ENCODE data around the gene FOXC1. TPM values are rescaled to one million over a fixed set of nuclear protein-coding genes. Genes with fewer than 3 reads are reported as not detected.

Gene FOXC1
- total RNA-seq, 2 donors from 2014 or later, result 7.1 to 10.1 TPM

DNA sequence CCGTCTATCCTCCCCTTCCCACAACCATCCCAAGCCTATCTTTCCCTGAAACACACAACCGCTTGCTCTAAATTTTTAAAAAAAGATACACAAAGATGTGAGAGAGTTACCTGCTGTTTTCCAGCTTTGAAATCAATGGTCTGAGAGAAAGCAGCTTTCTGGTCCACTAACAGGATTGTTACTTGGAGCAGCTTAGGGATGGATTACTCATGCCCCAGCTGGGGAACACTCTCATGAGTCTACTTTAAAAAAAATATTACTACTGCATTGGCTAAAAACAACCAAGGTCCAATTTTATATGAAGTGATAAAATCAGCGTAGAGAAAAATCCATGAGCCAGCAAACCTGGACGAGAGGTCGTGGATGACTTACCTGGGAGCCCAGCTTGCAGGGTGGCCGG, 29.6 kb upstream of the FOXC1 start:
- TF ChIP-seq, protein P1, sequence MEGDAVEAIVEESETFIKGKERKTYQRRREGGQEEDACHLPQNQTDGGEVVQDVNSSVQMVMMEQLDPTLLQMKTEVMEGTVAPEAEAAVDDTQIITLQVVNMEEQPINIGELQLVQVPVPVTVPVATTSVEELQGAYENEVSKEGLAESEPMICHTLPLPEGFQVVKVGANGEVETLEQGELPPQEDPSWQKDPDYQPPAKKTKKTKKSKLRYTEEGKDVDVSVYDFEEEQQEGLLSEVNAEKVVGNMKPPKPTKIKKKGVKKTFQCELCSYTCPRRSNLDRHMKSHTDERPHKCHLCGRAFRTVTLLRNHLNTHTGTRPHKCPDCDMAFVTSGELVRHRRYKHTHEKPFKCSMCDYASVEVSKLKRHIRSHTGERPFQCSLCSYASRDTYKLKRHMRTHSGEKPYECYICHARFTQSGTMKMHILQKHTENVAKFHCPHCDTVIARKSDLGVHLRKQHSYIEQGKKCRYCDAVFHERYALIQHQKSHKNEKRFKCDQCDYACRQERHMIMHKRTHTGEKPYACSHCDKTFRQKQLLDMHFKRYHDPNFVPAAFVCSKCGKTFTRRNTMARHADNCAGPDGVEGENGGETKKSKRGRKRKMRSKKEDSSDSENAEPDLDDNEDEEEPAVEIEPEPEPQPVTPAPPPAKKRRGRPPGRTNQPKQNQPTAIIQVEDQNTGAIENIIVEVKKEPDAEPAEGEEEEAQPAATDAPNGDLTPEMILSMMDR (conservative IDR thresholded peaks at IDR 0.05), result no peak
- no peak overlapping the region for H3K4me3 Mint-ChIP-seq
- no peaks in the 10 kb centered on the region for H3K36me3 ChIP-seq (ENCODE audit: control insufficient read depth, insufficient read depth, low read length)

GRCh38 chr6:1580585-1580984, 29.1 kb upstream of the FOXC1 start:
- Histone ChIP-seq H3K36me3 (ENCODE audit: control insufficient read depth, insufficient read depth, low read length) (no peaks in the 10 kb centered on the region), H3K4me1 (ENCODE audit: control insufficient read depth, insufficient read depth, low read length) (peaks cover 6% of the 10 kb centered on the region), H3K4me3 (ENCODE audit: low read length) (no peak overlapping the region), H3K27ac (ENCODE audit: low read depth, low read length) (no peak overlapping the region), H3K9me3 (ENCODE audit: control insufficient read depth, low read length) (peaks cover 6% of the 10 kb centered on the region), H3K27me3 (ENCODE audit: control insufficient read depth, insufficient read depth, low read length, poor library complexity, severe bottlenecking) (no peaks in the 10 kb centered on the region), H3K9ac (ENCODE audit: extremely low read depth, low read length, poor library complexity, severe bottlenecking) (no peak overlapping the region)
- DNase-seq, result no peak
- Mint-ChIP-seq H3K36me3 (ENCODE audit: low read depth) (no peaks in the 10 kb centered on the region), H3K4me3 (no peak overlapping the region), H3K4me1 (peaks cover 19% of the 10 kb centered on the region), H3K9me3 (no peaks in the 10 kb centered on the region), H3K27me3 (ENCODE audit: insufficient read depth) (peaks cover 29% of the 10 kb centered on the region), H3K27ac (no peak overlapping the region)
- 84 to 89% methylated on average over 8 to 9 of the region's 9 CpGs for WGBS, 2 experiments (ENCODE audit: insufficient coverage in 1 of 2, insufficient read length in 1 of 2)
- TF ChIP-seq, protein P1 (conservative IDR thresholded peaks at IDR 0.05), result no peak

More for the DNA sequence above, 29.6 kb upstream of the FOXC1 start:
- Histone ChIP-seq H3K9ac (ENCODE audit: extremely low read depth, low read length, poor library complexity, severe bottlenecking) (no peak overlapping the region), H3K27ac (ENCODE audit: low read depth, low read length) (no peak overlapping the region), H3K27me3 (ENCODE audit: control insufficient read depth, insufficient read depth, low read length, poor library complexity, severe bottlenecking) (no peaks in the 10 kb centered on the region), H3K9me3 (ENCODE audit: control insufficient read depth, low read length) (peaks cover 6% of the 10 kb centered on the region), H3K4me1 (ENCODE audit: control insufficient read depth, insufficient read depth, low read length) (peaks cover 11% of the 10 kb centered on the region), H3K4me3 (ENCODE audit: low read length) (no peak overlapping the region)
- Mint-ChIP-seq H3K27me3 (ENCODE audit: insufficient read depth) (peaks cover 29% of the 10 kb centered on the region), H3K36me3 (ENCODE audit: low read depth) (no peaks in the 10 kb centered on the region), H3K9me3 (no peaks in the 10 kb centered on the region), H3K27ac (no peak overlapping the region), H3K4me1 (peaks cover 23% of the 10 kb centered on the region)
- no peak for DNase-seq
- 92 to 100% methylated on average over 2 to 6 of the region's 6 CpGs for WGBS, 2 experiments (ENCODE audit: insufficient coverage in 1 of 2, insufficient read length in 1 of 2)

DNA sequence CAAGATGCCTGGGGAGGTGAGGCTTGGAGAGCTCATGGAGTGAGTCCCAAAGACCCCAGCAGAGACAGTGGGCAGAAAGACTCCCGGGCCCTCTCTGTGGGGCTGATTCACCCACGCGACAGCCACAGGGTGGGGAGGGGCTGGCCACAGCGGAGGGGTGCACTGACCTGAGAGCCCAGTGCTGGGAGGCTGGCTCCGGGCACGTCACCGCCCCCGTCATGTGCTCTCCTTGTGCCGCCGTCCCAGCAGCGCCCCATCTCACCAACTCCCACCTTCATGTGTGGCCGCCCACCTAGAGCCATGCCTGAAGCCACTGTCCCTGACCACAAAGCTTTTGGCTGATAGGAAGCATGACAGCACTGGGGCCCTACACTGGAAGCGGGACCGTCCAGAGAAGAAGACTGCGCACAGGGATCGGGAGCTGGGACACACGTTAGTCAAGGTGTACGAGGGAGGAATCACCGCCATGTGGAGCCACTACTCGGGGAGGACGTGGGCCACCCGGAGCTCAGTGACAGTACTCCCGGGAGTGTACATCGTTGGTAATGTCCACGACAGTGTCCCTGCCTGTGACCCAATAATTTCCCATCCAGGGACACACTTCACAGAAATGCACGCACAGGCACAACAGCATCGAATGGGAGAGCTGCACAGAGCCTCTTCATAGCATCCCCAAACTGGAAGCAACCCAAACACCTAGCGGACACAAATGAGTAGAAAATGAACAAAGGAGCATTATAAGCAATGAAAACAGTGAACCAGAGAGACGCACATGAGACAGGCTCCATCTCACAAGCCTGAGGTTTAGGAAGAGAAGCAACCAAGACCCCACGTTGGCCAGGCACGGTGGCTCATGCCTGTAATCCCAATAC, 28.4 kb upstream of the FOXC1 start:
- Mint-ChIP-seq H3K9me3 (no peaks in the 10 kb centered on the region), H3K27ac (no peak overlapping the region), H3K4me1 (peaks cover 11% of the 10 kb centered on the region), H3K27me3 (ENCODE audit: insufficient read depth) (peaks cover 32% of the 10 kb centered on the region), H3K4me3 (no peak overlapping the region), H3K36me3 (ENCODE audit: low read depth) (no peaks in the 10 kb centered on the region)
- no peaks in the 10 kb centered on the region for H3K27me3 ChIP-seq (ENCODE audit: control insufficient read depth, insufficient read depth, low read length, poor library complexity, severe bottlenecking)
- TF ChIP-seq, protein P1 (conservative IDR thresholded peaks at IDR 0.05), result no peak
- peaks cover 5% of the 10 kb centered on the region for H3K4me1 ChIP-seq (ENCODE audit: control insufficient read depth, insufficient read depth, low read length)
- WGBS, 2 experiments (ENCODE audit: insufficient coverage in 1 of 2, insufficient read length in 1 of 2), result 92 to 94% methylated on average over 25 to 31 of the region's 31 CpGs
- no peaks in the 10 kb centered on the region for H3K36me3 ChIP-seq (ENCODE audit: control insufficient read depth, insufficient read depth, low read length)
- H3K9me3 ChIP-seq (ENCODE audit: control insufficient read depth, low read length), result peaks cover 6% of the 10 kb centered on the region
- H3K27ac ChIP-seq (ENCODE audit: low read depth, low read length), result no peak overlapping the region
- no peak overlapping the region for H3K9ac ChIP-seq (ENCODE audit: extremely low read depth, low read length, poor library complexity, severe bottlenecking)
- DNase-seq, result no peak
- H3K4me3 ChIP-seq (ENCODE audit: low read length), result no peak overlapping the region

Measured in endodermal cell (in vitro differentiated cells).